B cell (primary cell): ENCODE data around the gene NLRP1. TPM values are rescaled to one million over a fixed set of nuclear protein-coding genes. Genes with fewer than 3 reads are reported as not detected.

Source experiments
- ATAC-seq: fragments of 200-7000 bp; cut with Tn5 transposase; one replicate; pipeline ENCODE4 v1.10.0; 2021; ENCODE audit warnings: low read depth, mild to moderate bottlenecking, moderate number of reproducible peaks, moderate library complexity
- CTCF ChIA-PET: fragments of 350-600 bp; sonication (Branson Sonifier 250); formaldehyde crosslinking; loops from one replicate; lab custom pipeline; 2021; ENCODE audit warnings: antibody characterized with exemption, inconsistent platforms; lab: Charles Lee
- POLR2A ChIA-PET: fragments of 350-600 bp; sonication (Branson Sonifier 250); formaldehyde crosslinking; loops from one replicate; lab custom pipeline; 2021; ENCODE audit warnings: antibody characterized with exemption; lab: Charles Lee
- DNase-seq: peaks from one replicate; pipeline ENCODE4 v3.0.0; 2013
- H2AFZ ChIP-seq: 2 replicates; pipeline ENCODE4 v1.6.1; 2012; ENCODE audit warnings: mild to moderate bottlenecking, low read depth, low read length; ENCODE audit not compliant: insufficient read depth, poor library complexity, severe bottlenecking
- H3K27ac ChIP-seq, 2 donors: 1 replicate in 1 of 2; 2 replicates in 1 of 2; pipeline ENCODE4 v1.5.1; 2012 to 2013; ENCODE audit warnings: low read length in 2 of 2, mild to moderate bottlenecking in 2 of 2, moderate library complexity in 1 of 2
- H3K27me3 ChIP-seq, 4 experiments: fragments of 200-600 bp in 1 of 4; sonication (generic) in 1 of 4; replicated peaks in 1 of 4; 1 replicate in 2 of 4; 2 replicates in 2 of 4; pipeline versions ENCODE4 v1.6.1 to v1.7.0; 2013 to 2016; ENCODE audit warnings: low read length in 3 of 4, mild to moderate bottlenecking in 2 of 4, mixed read lengths in 1 of 4, moderate library complexity in 1 of 4; ENCODE audit not compliant: insufficient read depth in 4 of 4, control insufficient read depth in 3 of 4; ENCODE audit errors: control extremely low read depth in 1 of 4
- H3K36me3 ChIP-seq, 2 experiments: replicated peaks in 1 of 2; 1 replicate in 1 of 2; 2 replicates in 1 of 2; pipeline versions ENCODE4 v1.6.1 to v1.7.1; 2013; ENCODE audit warnings: low read length in 1 of 2; ENCODE audit not compliant: insufficient read depth in 2 of 2, control insufficient read depth in 1 of 2; ENCODE audit errors: control extremely low read depth in 1 of 2, extremely low read depth in 1 of 2
- H3K4me1 ChIP-seq, 2 donors: fragments of 200-600 bp in 1 of 2; sonication (generic) in 1 of 2; 1 replicate in 1 of 2; 2 replicates in 1 of 2; pipeline versions ENCODE4 v1.5.1 to v1.6.1; 2013 to 2017; ENCODE audit warnings: low read length in 2 of 2; ENCODE audit not compliant: control insufficient read depth in 2 of 2, insufficient read depth in 2 of 2
- H3K4me2 ChIP-seq: replicated peaks from 2 replicates; pipeline ENCODE3; 2012; ENCODE audit warnings: mild to moderate bottlenecking, low read depth, low read length; ENCODE audit not compliant: poor library complexity, severe bottlenecking
- H3K4me3 ChIP-seq, 5 experiments: fragments of 200-600 bp in 1 of 5; sonication (generic) in 1 of 5; 1 replicate in 3 of 5; 2 replicates in 2 of 5; pipeline versions ENCODE4 v1.5.1 to v1.7.0; 2011 to 2016; ENCODE audit warnings: low read length in 4 of 5, mild to moderate bottlenecking in 4 of 5, low read depth in 2 of 5, control low read depth in 1 of 5, moderate library complexity in 1 of 5; ENCODE audit not compliant: insufficient read depth in 1 of 5; ENCODE audit errors: control extremely low read depth in 1 of 5, extremely low read depth in 1 of 5
- H3K79me2 ChIP-seq: fragments of 200-600 bp; sonication (generic); one replicate; pipeline ENCODE4 v1.6.0; 2016; ENCODE audit warnings: low read length; ENCODE audit not compliant: control insufficient read depth, insufficient read depth
- H3K9ac ChIP-seq: fragments of 200-600 bp; sonication (generic); 2 replicates; pipeline ENCODE4 v1.6.1; 2017; ENCODE audit warnings: mild to moderate bottlenecking, low read length, moderate library complexity
- H3K9me3 ChIP-seq, 3 donors: one replicate each; pipeline versions ENCODE4 v1.6.1 to v1.7.1; 2013; ENCODE audit warnings: low read length in 2 of 3; ENCODE audit not compliant: control insufficient read depth in 2 of 3, insufficient read depth in 1 of 3; ENCODE audit errors: control extremely low read depth in 1 of 3
- H4K20me1 ChIP-seq: 2 replicates; pipeline ENCODE4 v1.6.0; 2012; ENCODE audit warnings: mild to moderate bottlenecking, low read length; ENCODE audit not compliant: insufficient read depth, control insufficient read depth, poor library complexity, severe bottlenecking
- H3K27ac Mint-ChIP-seq: one replicate; pipeline ENCODE4 v1.8.0; 2021; ENCODE audit warnings: mixed read lengths
- H3K27me3 Mint-ChIP-seq: one replicate; pipeline ENCODE4 v1.8.0; 2021; ENCODE audit warnings: mixed read lengths
- H3K4me1 Mint-ChIP-seq: one replicate; pipeline ENCODE4 v1.8.0; 2021; ENCODE audit warnings: mixed read lengths
- H3K4me3 Mint-ChIP-seq: one replicate; pipeline ENCODE4 v1.8.0; 2021; ENCODE audit warnings: mixed read lengths
- H3K9me3 Mint-ChIP-seq: one replicate; pipeline ENCODE4 v1.8.0; 2022; ENCODE audit warnings: mixed read lengths; ENCODE audit not compliant: insufficient read depth
- CTCF ChIP-seq: fragments of 200-600 bp; IDR thresholded peaks from one replicate; pipeline ENCODE4 v1.8.0; 2022; ENCODE audit warnings: antibody characterized with exemption, mild to moderate bottlenecking
- EZH2 ChIP-seq: IDR thresholded peaks from 2 replicates; pipeline ENCODE4 v1.6.1; 2012; ENCODE audit warnings: borderline replicate concordance, low read depth, mild to moderate bottlenecking, moderate library complexity, low read length; ENCODE audit not compliant: insufficient read depth, poor library complexity, severe bottlenecking
- WGBS: methylation state at CpG from one replicate; pipeline ENCODE4 v1.1.5; 2013; ENCODE audit warnings: missing lambda C conversion rate; ENCODE audit not compliant: insufficient coverage; 5-methylcytosine and 5-hydroxymethylcytosine counted together
- intact Hi-C: fragments of 100-400 bp; cut with micrococcal nuclease; formaldehyde crosslinking; loops from one replicate; pipeline ENCODE4 v1.10.0; 2022
- polyA plus RNA-seq: library from polyadenylated mRNA; depleted of rRNA; stranded (reverse); fragments of >200 nt; gene quantifications from 2 replicates; pipeline ENCODE4 v1.2.3, GENCODE V29; 2012
- total RNA-seq, 2 donors: library from RNA; stranded (reverse); fragments of 120-200 nt in 1 of 2; gene quantifications; 1 replicate in 1 of 2; 2 replicates in 1 of 2; pipeline versions ENCODE4 v1.2.3 to v1.2.4, GENCODE V29; 2013 to 2022

The NLRP1 gene
- total and polyA plus RNA-seq, 2 donors (not counting 1 experiment from before 2014, with no cell fraction given): 141 to 189 TPM

GRCh38 chr17:5583426-5584382 is 605 bp downstream of the NLRP1 start:
- peak overlapping the region; percentile 86 to 95 for H3K27ac ChIP-seq
- peaks cover 5% of the 10 kb centered on the region for H4K20me1 ChIP-seq
- peaks cover 45 to 58% of the 10 kb centered on the region in 2 donors for H3K4me1 ChIP-seq
- peak; percentile 15 for DNase-seq
- 23% methylated on average over 15 of the region's 21 CpGs for WGBS
- H3K4me1 Mint-ChIP-seq: peaks cover 70% of the 10 kb centered on the region
- peak overlapping the region; percentile 98 for H3K27ac Mint-ChIP-seq
- TF ChIP-seq CTCF (no peak), EZH2 (no peak)
- H3K9ac ChIP-seq: peak overlapping the region; percentile 85
- H3K27me3 Mint-ChIP-seq: no peaks in the 10 kb centered on the region
- H3K9me3 ChIP-seq: no peaks in the 10 kb centered on the region
- H3K79me2 ChIP-seq: peaks cover 64% of the 10 kb centered on the region
- intact Hi-C loops: loop anchor here (1.0 to 10.0 kb wide), 2 partner anchors 861 to 1071 kb away; partner anchors contain the start of genes C17orf100, MED31 and PIMREG
- peak overlapping the region; percentile 97 for H3K4me3 Mint-ChIP-seq
- CTCF ChIA-PET: interaction anchor here (0.9 to 3.4 kb wide), 6 partner anchors 8 to 852 kb away, joined by 3 to 23 read pairs (median 8); partner anchors contain the start of gene AIPL1
- peaks cover 0 to 24% of the 10 kb centered on the region in 2 experiments for H3K36me3 ChIP-seq
- H2AFZ ChIP-seq: peak overlapping the region; percentile 81
- POLR2A ChIA-PET: interaction anchor here (0.6 kb wide), 1 partner anchor 1549 kb away, joined by 3 read pairs; no protein-coding TSS in a partner anchor
- no peaks in the 10 kb centered on the region for H3K9me3 Mint-ChIP-seq
- ATAC-seq: peak; percentile 9
- H3K4me3 ChIP-seq: peak overlapping the region; percentile 77 to 94 (median 92)
- no peaks in the 10 kb centered on the region for H3K27me3 ChIP-seq
- H3K4me2 ChIP-seq: peak overlapping the region; percentile 92
